Stimulated activated naive CD8-positive, alpha-beta T cell treated with anti-CD3 and anti-CD28 coated beads, Interleukin-15, amount 100 ng/mL, for 72 hours (primary cell): Measurements from ENCODE around the gene MRNIP.
"Not testable (repeated sequence)": the region's sequence is repeated elsewhere in the genome, so short reads cannot be mapped to it uniquely, and the experiment has no call there.

Source experiments
- ATAC-seq: fragments of 150-1000 bp; cut with Tn5 transposase; 2 replicates; pipeline ENCODE4 v1.10.0; 2021; ENCODE audit warnings: mild to moderate bottlenecking, moderate library complexity
- DNase-seq, 2 donors: peaks; one replicate each; pipeline ENCODE4 v3.0.0; 2021 to 2022
- H3K27ac Mint-ChIP-seq, 2 donors: one replicate each; pipeline ENCODE4 v1.8.0; 2022; ENCODE audit warnings: mild to moderate bottlenecking in 2 of 2, mixed read lengths in 2 of 2, moderate library complexity in 2 of 2
- H3K27me3 Mint-ChIP-seq: one replicate; pipeline ENCODE4 v1.8.0; 2022; ENCODE audit warnings: mixed read lengths
- H3K4me1 Mint-ChIP-seq: one replicate; pipeline ENCODE4 v1.8.0; 2022; ENCODE audit warnings: mild to moderate bottlenecking, mixed read lengths
- H3K4me3 Mint-ChIP-seq, 2 donors: one replicate each; pipeline ENCODE4 v1.8.0; 2022; ENCODE audit warnings: mild to moderate bottlenecking in 2 of 2, mixed read lengths in 2 of 2, moderate library complexity in 1 of 2
- H3K9me3 Mint-ChIP-seq, 2 donors: one replicate each; pipeline ENCODE4 v1.8.0; 2022; ENCODE audit warnings: mixed read lengths in 2 of 2

The MRNIP gene

GRCh38 chr5:179794171-179794570, 64.4 kb downstream of the MRNIP start:
- Mint-ChIP-seq H3K4me1 (peaks cover 46% of the 10 kb centered on the region), H3K9me3 (no peaks in the 10 kb centered on the region), H3K4me3 (peak overlapping the region in 1 of 2 donors; percentile 71), H3K27ac (peak overlapping the region in 1 of 2 donors; percentile 67), H3K27me3 (no peaks in the 10 kb centered on the region)
- ATAC-seq (no peak), DNase-seq (no peak)

- no peaks in the 10 kb centered on the region for H3K27me3 Mint-ChIP-seq
- peak; percentile 43 to 68 for DNase-seq
- peaks cover 46% of the 10 kb centered on the region for H3K4me1 Mint-ChIP-seq
- H3K9me3 Mint-ChIP-seq = no peaks in the 10 kb centered on the region
- peak; percentile 65 for ATAC-seq
- peak within 1 kb of the TSS; percentile 15 to 71 for H3K4me3 Mint-ChIP-seq
- peak within 1 kb of the TSS; percentile 12 to 67 for H3K27ac Mint-ChIP-seq
These were observed 65.0 kb downstream of the MRNIP start, which contains the start of gene LTC4S for GRCh38 chr5:179793468-179794139. Gene LTC4S (plus strand): TSS chr5:179793986. CDS start chr5:179794081, 95 bp downstream.

- H3K9me3 Mint-ChIP-seq = no peaks in the 10 kb centered on the region
- H3K27ac Mint-ChIP-seq = peak overlapping the region in 1 of 2 donors; percentile 95
- ATAC-seq = no peak
- no peaks in the 10 kb centered on the region for H3K27me3 Mint-ChIP-seq
- H3K4me1 Mint-ChIP-seq = peaks cover 46% of the 10 kb centered on the region
- H3K4me3 Mint-ChIP-seq = peak overlapping the region in 1 of 2 donors; percentile 71
- no peak for DNase-seq
These were observed 65.8 kb downstream of the MRNIP start for GRCh38 chr5:179792612-179793467.

- Mint-ChIP-seq H3K27me3 (no peaks in the 10 kb centered on the region), H3K4me1 (peaks cover 44% of the 10 kb centered on the region), H3K9me3 (no peaks in the 10 kb centered on the region), H3K4me3 (no peak overlapping the region), H3K27ac (peak overlapping the region in 1 of 2 donors; percentile 95)
- ATAC-seq = no peak
- DNase-seq = peak in 1 of 2 donors; percentile 16
These were observed 66.6 kb downstream of the MRNIP start for GRCh38 chr5:179791881-179792611.

GRCh38 chr5:179789278-179789677, 69.3 kb downstream of the MRNIP start:
- H3K4me1 Mint-ChIP-seq = peaks cover 25% of the 10 kb centered on the region
- DNase-seq, ATAC-seq, H3K9me3 Mint-ChIP-seq, H3K4me3 Mint-ChIP-seq, H3K27me3 Mint-ChIP-seq: not testable (repeated sequence)
- H3K27ac Mint-ChIP-seq = peak overlapping the region in 1 of 2 donors; percentile 72

GRCh38 chr5:179788193-179788854, 70.3 kb downstream of the MRNIP start:
- H3K4me1 Mint-ChIP-seq = peaks cover 15% of the 10 kb centered on the region
- no peak for ATAC-seq

More at GRCh38 chr5:179788193-179788854, 70.3 kb downstream of the MRNIP start:
- Mint-ChIP-seq H3K9me3 (no peaks in the 10 kb centered on the region), H3K4me3 (no peak overlapping the region), H3K27ac (peak overlapping the region in 1 of 2 donors; percentile 42), H3K27me3 (no peaks in the 10 kb centered on the region)
- DNase-seq = no peak
